ENCODE measurements around the gene SARM1. TPM values are rescaled to one million over a fixed set of nuclear protein-coding genes. Genes with fewer than 3 reads are reported as not detected.

Gene SARM1
- total and polyA plus RNA-seq, 9 of the 15 experiments (the other 6 are each of a cell fraction or from before 2014, with no cell fraction given), result 0.04 to 0.55 (median 0.11) TPM; not detected in 2

- TF ChIP-seq ZBTB33 (CRISPR knock-in tag; IDR thresholded peaks at IDR 0.05) (no peak), ZNF280A (IDR thresholded peaks at IDR 0.05; ENCODE audit: low read depth, partially characterized antibody) (no peak), MYNN (IDR thresholded peaks at IDR 0.05) (no peak), MYNN (CRISPR knock-in tag; IDR thresholded peaks at IDR 0.05) (no peak), CHD2 (IDR thresholded peaks at IDR 0.05; ENCODE audit: low read depth, low read length) (no peak), MYBL2 (IDR thresholded peaks at IDR 0.05; ENCODE audit: low read depth) (no peak), MYBL2 (CRISPR knock-in tag; IDR thresholded peaks at IDR 0.05; ENCODE audit: borderline replicate concordance) (no peak), E2F3 (CRISPR knock-in tag; IDR thresholded peaks at IDR 0.05) (no peak), ZFX (CRISPR knock-in tag; IDR thresholded peaks at IDR 0.05) (peak; percentile 88), IRF2 (CRISPR knock-in tag; IDR thresholded peaks at IDR 0.05) (no peak), EZH2 (IDR thresholded peaks at IDR 0.05; ENCODE audit: borderline replicate concordance, low read depth, low read length) (no peak), TEAD4 (IDR thresholded peaks at IDR 0.05; ENCODE audit: low read length) (no peak), TEAD4 (CRISPR knock-in tag; IDR thresholded peaks at IDR 0.05; ENCODE audit: borderline replicate concordance) (no peak), ZFP36 (IDR thresholded peaks at IDR 0.05; ENCODE audit: low read depth, low read length, partially characterized antibody) (no peak), ELF4 (CRISPR knock-in tag; IDR thresholded peaks at IDR 0.05) (no peak), ZNF354B (CRISPR knock-in tag; IDR thresholded peaks at IDR 0.05) (no peak), SIX5 (IDR thresholded peaks at IDR 0.05; ENCODE audit: borderline replicate concordance in 1 of 2, insufficient read depth in 1 of 2, low read depth in 1 of 2, low read length in 2 of 2) (peak; percentile 17 to 50; a peak in 2 of 4 replicates), RUNX1 (IDR thresholded peaks at IDR 0.05; ENCODE audit: low read depth) (no peak), RBM25 (IDR thresholded peaks at IDR 0.05; ENCODE audit: low read depth, low read length, severe bottlenecking) (peak; percentile 21), MCM2 (IDR thresholded peaks at IDR 0.05; ENCODE audit: low read depth) (no peak), ZNF766 (CRISPR knock-in tag; conservative IDR thresholded peaks at IDR 0.05) (no peak), ESRRB (CRISPR knock-in tag; IDR thresholded peaks at IDR 0.05; ENCODE audit: borderline replicate concordance) (no peak), MXI1 (IDR thresholded peaks at IDR 0.05; ENCODE audit: low read depth, low read length) (no peak), NFE2L1 (tag; IDR thresholded peaks at IDR 0.05; ENCODE audit: borderline replicate concordance, low read depth) (no peak), BRD4 (IDR thresholded peaks at IDR 0.05) (0 out of 2 replicates have a peak, but pooled peaks have one; percentile 73), ZBTB12 (CRISPR knock-in tag; IDR thresholded peaks at IDR 0.05) (peak; percentile 74)
Observed at GRCh38 chr17:28357061-28357900, 14.2 kb upstream of the SARM1 start, which contains the start of gene POLDIP2 (continued).

Measured in K562 (cell line).